Vagina (tissue), 2 donors: ENCODE results near the gene INHBE.

ENCODE experiments used
- POLR2AphosphoS5 ChIP-seq, 2 donors: sonication (generic); formaldehyde crosslinking; IDR thresholded peaks; one replicate each; pipeline ENCODE4 v1.9.0; 2017; ENCODE audit warnings: antibody characterized with exemption in 2 of 2, mild to moderate bottlenecking in 2 of 2, low read depth in 1 of 2; ENCODE audit not compliant: insufficient read depth in 1 of 2
- TF ChIP-seq, protein P1 (sequence below), 3 experiments: fragments of 450-650 bp in 2 of 3; fragments of 200-600 bp in 1 of 3; sonication (generic) in 1 of 3; IDR thresholded peaks; one replicate each; pipeline ENCODE4 v1.5.1; 2017 to 2019; ENCODE audit warnings: antibody characterized with exemption in 3 of 3, mild to moderate bottlenecking in 2 of 3, moderate library complexity in 2 of 3

DNA sequence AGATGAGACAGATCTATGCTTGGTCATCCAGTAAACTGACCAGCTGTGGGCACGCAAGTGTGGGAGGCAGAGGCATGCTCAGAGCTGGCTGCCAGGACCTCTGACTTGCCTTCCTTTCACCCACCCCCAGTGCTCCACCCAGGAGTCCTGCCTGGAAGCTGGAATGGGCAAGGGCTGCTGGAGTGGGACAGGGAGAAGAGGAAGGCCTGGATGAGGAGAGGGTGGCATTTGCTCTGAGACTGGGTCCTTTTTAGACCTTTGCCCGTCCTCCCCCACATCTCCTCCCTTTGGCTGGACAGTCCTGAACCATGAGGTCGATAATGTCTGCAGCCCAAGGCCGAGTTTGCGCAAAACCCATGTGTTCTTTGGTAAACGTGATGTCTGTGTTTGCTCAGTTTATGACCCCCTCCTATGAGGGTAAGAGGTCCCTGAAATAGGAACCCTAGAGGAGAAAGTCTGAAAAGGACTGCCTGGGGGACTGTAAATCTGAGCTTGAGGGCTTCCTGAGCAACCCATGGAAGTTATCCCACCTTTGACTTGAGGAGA, 3.8 kb upstream of the INHBE start:
- TF ChIP-seq, protein P1, sequence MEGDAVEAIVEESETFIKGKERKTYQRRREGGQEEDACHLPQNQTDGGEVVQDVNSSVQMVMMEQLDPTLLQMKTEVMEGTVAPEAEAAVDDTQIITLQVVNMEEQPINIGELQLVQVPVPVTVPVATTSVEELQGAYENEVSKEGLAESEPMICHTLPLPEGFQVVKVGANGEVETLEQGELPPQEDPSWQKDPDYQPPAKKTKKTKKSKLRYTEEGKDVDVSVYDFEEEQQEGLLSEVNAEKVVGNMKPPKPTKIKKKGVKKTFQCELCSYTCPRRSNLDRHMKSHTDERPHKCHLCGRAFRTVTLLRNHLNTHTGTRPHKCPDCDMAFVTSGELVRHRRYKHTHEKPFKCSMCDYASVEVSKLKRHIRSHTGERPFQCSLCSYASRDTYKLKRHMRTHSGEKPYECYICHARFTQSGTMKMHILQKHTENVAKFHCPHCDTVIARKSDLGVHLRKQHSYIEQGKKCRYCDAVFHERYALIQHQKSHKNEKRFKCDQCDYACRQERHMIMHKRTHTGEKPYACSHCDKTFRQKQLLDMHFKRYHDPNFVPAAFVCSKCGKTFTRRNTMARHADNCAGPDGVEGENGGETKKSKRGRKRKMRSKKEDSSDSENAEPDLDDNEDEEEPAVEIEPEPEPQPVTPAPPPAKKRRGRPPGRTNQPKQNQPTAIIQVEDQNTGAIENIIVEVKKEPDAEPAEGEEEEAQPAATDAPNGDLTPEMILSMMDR (IDR thresholded peaks at IDR 0.05), result no peak
- TF ChIP-seq POLR2AphosphoS5 (IDR thresholded peaks at IDR 0.05; ENCODE audit: insufficient read depth in 1 of 2, low read depth in 1 of 2), result no peak
